Fibroblast of lung (primary cell): Measurements from ENCODE around the gene TGOLN2. TPM values are rescaled to one million over a fixed set of nuclear protein-coding genes. Genes with fewer than 3 reads are reported as not detected.

Experiments used
- DNase-seq, 2 donors: peaks; one replicate each; pipeline versions ENCODE4 v3.0.0 to v3.0.0-alpha.2; 2010; ENCODE audit warnings: low read depth in 2 of 2
- H2AFZ ChIP-seq: 2 replicates; pipeline ENCODE4 v1.5.1; 2012; ENCODE audit warnings: low read length, control low read depth, inconsistent platforms
- H3K27ac ChIP-seq: 2 replicates; pipeline ENCODE4 v1.5.1; 2011; ENCODE audit warnings: low read length, control low read depth; ENCODE audit not compliant: insufficient read depth
- H3K27me3 ChIP-seq: 2 replicates; pipeline ENCODE4 v1.5.1; 2011; ENCODE audit warnings: mild to moderate bottlenecking, low read length; ENCODE audit not compliant: control insufficient read depth, insufficient read depth
- H3K36me3 ChIP-seq: 2 replicates; pipeline ENCODE4 v1.5.1; 2011; ENCODE audit warnings: low read length; ENCODE audit not compliant: control insufficient read depth, insufficient read depth
- H3K4me1 ChIP-seq: 2 replicates; pipeline ENCODE4 v1.5.1; 2011; ENCODE audit warnings: low read length; ENCODE audit not compliant: control insufficient read depth, insufficient read depth; ENCODE audit errors: extremely low read depth
- H3K4me2 ChIP-seq: 2 replicates; pipeline ENCODE4 v1.5.1; 2011; ENCODE audit warnings: low read length, control low read depth; ENCODE audit not compliant: insufficient read depth; ENCODE audit errors: extremely low read depth
- H3K4me3 ChIP-seq, 4 experiments: fragments of 200-600 bp in 1 of 4; sonication (generic) in 1 of 4; replicated peaks in 1 of 4; 2 replicates each; pipeline ENCODE4 v1.5.1; 2011 to 2016; ENCODE audit warnings: low read length in 4 of 4, low read depth in 3 of 4, mild to moderate bottlenecking in 3 of 4, control low read depth in 2 of 4, inconsistent platforms in 1 of 4, mixed read lengths in 1 of 4; ENCODE audit not compliant: insufficient read depth in 1 of 4; ENCODE audit errors: control extremely low read depth in 1 of 4
- H3K79me2 ChIP-seq: 2 replicates; pipeline ENCODE4 v1.5.1; 2012; ENCODE audit warnings: mild to moderate bottlenecking, low read length, inconsistent platforms; ENCODE audit not compliant: control insufficient read depth, insufficient read depth
- H3K9ac ChIP-seq: 2 replicates; pipeline ENCODE4 v1.5.1; 2011; ENCODE audit warnings: mild to moderate bottlenecking, low read length, control low read depth; ENCODE audit not compliant: insufficient read depth
- H3K9me3 ChIP-seq: 2 replicates; pipeline ENCODE4 v1.5.1; 2012; ENCODE audit warnings: low read depth, low read length; ENCODE audit not compliant: control insufficient read depth, insufficient read depth
- H4K20me1 ChIP-seq: 2 replicates; pipeline ENCODE4 v1.5.1; 2011; ENCODE audit warnings: low read length; ENCODE audit not compliant: control insufficient read depth, insufficient read depth; ENCODE audit errors: extremely low read depth
- EZH2 ChIP-seq: IDR thresholded peaks from 2 replicates; pipeline ENCODE4 v1.5.1; 2012; ENCODE audit warnings: low read length, control low read depth, mild to moderate bottlenecking; ENCODE audit errors: missing control alignments
- polyA plus RNA-seq, 2 donors: library from polyadenylated mRNA; depleted of rRNA in 1 of 2; stranded (reverse) in 1 of 2; unstranded in 1 of 2; fragments of >200 nt; gene quantifications; 2 replicates each; pipeline ENCODE4 v1.2.1, GENCODE V29; 2011 to 2012; ENCODE audit warnings: missing spikeins in 1 of 2
- total RNA-seq: library from RNA; depleted of rRNA; stranded (reverse); fragments of >200 nt; gene quantifications from 2 replicates; pipeline ENCODE4 v1.2.1, GENCODE V29; 2014
- TF ChIP-seq, protein P1 (sequence below), 2 donors: IDR thresholded peaks in 1 of 2; conservative IDR thresholded peaks in 1 of 2; 1 replicate in 1 of 2; 2 replicates in 1 of 2; pipeline ENCODE4 v1.5.1; 2011 to 2012; ENCODE audit warnings: low read length in 2 of 2, control low read depth in 1 of 2, inconsistent platforms in 1 of 2, low read depth in 1 of 2, mild to moderate bottlenecking in 1 of 2

TGOLN2 gene
- total and polyA plus RNA-seq, 2 donors (not counting 1 experiment from before 2014, with no cell fraction given), result 112 to 130 TPM

DNA sequence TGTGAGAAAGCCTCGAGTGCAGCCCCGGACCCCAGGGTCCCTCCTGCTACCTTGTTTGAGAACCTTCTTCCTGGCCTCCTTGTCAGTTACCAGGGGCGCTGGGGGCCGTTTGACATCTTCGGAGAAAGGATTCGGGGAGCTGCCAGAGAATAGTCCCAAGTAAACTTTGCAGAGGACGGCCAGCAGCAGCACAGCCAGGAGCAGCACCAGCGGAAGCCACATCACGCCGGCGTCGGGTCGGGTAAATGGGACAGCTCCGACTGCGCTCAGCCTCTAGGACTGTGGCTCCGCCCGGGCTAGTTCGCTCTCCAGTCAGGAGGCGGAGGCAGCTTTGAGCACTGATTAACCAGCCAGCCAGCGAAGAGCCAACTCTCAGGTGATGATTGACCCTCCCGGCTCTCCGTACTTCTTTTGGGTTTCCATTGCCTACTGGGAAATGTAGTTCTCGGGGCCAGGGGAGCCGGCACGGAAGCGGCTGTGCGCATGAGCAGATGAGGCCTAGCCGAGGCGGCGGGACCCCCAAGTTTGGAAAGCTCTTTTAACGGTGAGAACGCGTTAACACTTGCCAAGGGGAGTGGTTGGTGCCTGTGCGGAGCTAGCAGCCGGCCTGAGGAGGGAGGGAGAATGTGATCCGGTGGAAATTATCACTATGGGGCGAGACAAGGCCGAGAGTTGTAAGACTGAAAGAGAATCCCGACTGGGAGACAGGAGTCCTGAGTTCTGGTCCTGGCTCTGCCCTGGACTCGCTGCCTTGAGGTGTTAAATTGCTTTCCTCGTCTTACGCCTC is 26.7 kb upstream of the TGOLN2 start, which contains the start of the genes ELMOD3 and RETSAT:
Gene ELMOD3, plus strand, starts transcription at position 484 of the 787 bp plus-strand sequence. CDS start 2,430 bp downstream, outside the sequence.
Gene RETSAT, minus strand, starts transcription at position 243 of the 787 bp plus-strand sequence. Its CDS starts 21 bp downstream, at position 222.
- Histone ChIP-seq H3K27me3 (no peaks in the 10 kb centered on the region), H3K27ac (peak within 1 kb of the TSS; percentile 85), H3K4me3 (peak within 1 kb of the TSS; percentile 90 to 100 (median 94)), H2AFZ (peak within 1 kb of the TSS; percentile 98), H3K79me2 (peaks cover 25% of the 10 kb centered on the region), H3K4me2 (peak within 1 kb of the TSS; percentile 90), H3K36me3 (peaks cover 12% of the 10 kb centered on the region), H3K4me1 (peaks cover 4% of the 10 kb centered on the region), H3K9me3 (no peaks in the 10 kb centered on the region), H3K9ac (peak within 1 kb of the TSS; percentile 86), H4K20me1 (no peaks in the 10 kb centered on the region)
- peak; percentile 100 for DNase-seq
- TF ChIP-seq, protein P1, sequence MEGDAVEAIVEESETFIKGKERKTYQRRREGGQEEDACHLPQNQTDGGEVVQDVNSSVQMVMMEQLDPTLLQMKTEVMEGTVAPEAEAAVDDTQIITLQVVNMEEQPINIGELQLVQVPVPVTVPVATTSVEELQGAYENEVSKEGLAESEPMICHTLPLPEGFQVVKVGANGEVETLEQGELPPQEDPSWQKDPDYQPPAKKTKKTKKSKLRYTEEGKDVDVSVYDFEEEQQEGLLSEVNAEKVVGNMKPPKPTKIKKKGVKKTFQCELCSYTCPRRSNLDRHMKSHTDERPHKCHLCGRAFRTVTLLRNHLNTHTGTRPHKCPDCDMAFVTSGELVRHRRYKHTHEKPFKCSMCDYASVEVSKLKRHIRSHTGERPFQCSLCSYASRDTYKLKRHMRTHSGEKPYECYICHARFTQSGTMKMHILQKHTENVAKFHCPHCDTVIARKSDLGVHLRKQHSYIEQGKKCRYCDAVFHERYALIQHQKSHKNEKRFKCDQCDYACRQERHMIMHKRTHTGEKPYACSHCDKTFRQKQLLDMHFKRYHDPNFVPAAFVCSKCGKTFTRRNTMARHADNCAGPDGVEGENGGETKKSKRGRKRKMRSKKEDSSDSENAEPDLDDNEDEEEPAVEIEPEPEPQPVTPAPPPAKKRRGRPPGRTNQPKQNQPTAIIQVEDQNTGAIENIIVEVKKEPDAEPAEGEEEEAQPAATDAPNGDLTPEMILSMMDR (conservative IDR thresholded peaks at IDR 0.05 in 1 of 2, IDR thresholded peaks at IDR 0.05 in 1 of 2; ENCODE audit: low read depth in 1 of 2, low read length in 2 of 2), result no peak
- TF ChIP-seq EZH2, result no peak

DNA sequence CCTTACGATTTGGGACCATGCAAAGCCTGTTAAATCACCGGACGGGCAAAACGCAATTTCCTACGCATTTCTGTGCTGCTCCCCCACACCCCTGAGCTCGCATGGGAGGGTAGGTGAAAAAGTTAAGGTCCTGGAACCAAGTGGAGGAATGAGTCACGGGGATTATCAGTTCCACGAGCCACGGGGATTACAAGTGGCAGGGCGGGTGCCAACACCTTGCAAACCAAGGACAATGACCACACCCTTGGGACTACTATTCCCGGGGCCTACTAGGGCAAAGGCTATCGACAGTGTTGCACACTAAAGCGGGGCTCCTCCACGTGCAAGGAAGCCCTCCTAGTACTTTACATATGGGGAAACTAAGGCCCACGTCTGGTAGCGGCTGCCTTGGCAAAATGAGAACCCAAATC is 26.1 kb upstream of the TGOLN2 start:
- Histone ChIP-seq H2AFZ (peak overlapping the region; percentile 27), H3K36me3 (peaks cover 16% of the 10 kb centered on the region)
- DNase-seq, result peak; percentile 22 to 29

DNA sequence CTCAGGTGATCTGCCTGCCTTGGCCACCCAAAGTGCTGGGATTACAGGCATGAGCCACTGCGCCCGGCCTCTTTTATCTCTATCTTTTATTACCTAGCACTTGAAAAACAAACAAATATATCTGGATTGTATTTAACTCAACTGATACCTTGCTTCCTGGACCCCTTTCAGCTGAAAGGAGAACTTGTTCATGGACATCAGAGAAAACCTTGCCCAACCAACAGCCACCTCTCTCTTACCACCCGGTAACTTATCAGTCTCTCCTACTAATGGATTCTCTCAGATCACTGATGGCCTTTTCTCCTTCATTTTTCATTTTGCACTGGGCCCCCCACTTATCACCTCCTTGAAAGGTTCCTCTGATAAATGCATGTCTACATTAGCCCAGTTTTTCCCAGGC is 19.8 kb upstream of the TGOLN2 start:
- no peak for TF ChIP-seq EZH2
- TF ChIP-seq, protein P1 (conservative IDR thresholded peaks at IDR 0.05 in 1 of 2, IDR thresholded peaks at IDR 0.05 in 1 of 2; ENCODE audit: low read depth in 1 of 2, low read length in 2 of 2), result no peak
- Histone ChIP-seq H3K36me3 (peaks cover 18% of the 10 kb centered on the region), H3K4me1 (no peaks in the 10 kb centered on the region), H2AFZ (no peak overlapping the region), H3K79me2 (peaks cover 2% of the 10 kb centered on the region), H3K9ac (no peak overlapping the region), H3K4me3 (no peak overlapping the region), H4K20me1 (no peaks in the 10 kb centered on the region), H3K27ac (no peak overlapping the region), H3K4me2 (no peak overlapping the region), H3K27me3 (no peaks in the 10 kb centered on the region), H3K9me3 (no peaks in the 10 kb centered on the region)
- no peak for DNase-seq

More for the DNA sequence above, 26.1 kb upstream of the TGOLN2 start:
- peak overlapping the region; percentile 43 for H3K9ac ChIP-seq
- H3K9me3 ChIP-seq, result no peaks in the 10 kb centered on the region
- no peaks in the 10 kb centered on the region for H4K20me1 ChIP-seq
- H3K4me1 ChIP-seq, result peaks cover 4% of the 10 kb centered on the region
- peak overlapping the region; percentile 45 for H3K27ac ChIP-seq
- no peaks in the 10 kb centered on the region for H3K27me3 ChIP-seq
- H3K79me2 ChIP-seq, result peaks cover 25% of the 10 kb centered on the region
- H3K4me2 ChIP-seq, result peak overlapping the region; percentile 82
- TF ChIP-seq, protein P1 (conservative IDR thresholded peaks at IDR 0.05 in 1 of 2, IDR thresholded peaks at IDR 0.05 in 1 of 2; ENCODE audit: low read depth in 1 of 2, low read length in 2 of 2), result no peak
- TF ChIP-seq EZH2, result no peak
- peak overlapping the region; percentile 54 to 100 (median 84) for H3K4me3 ChIP-seq
